ENCODE results near the gene CCR8.

Gene CCR8

DNA sequence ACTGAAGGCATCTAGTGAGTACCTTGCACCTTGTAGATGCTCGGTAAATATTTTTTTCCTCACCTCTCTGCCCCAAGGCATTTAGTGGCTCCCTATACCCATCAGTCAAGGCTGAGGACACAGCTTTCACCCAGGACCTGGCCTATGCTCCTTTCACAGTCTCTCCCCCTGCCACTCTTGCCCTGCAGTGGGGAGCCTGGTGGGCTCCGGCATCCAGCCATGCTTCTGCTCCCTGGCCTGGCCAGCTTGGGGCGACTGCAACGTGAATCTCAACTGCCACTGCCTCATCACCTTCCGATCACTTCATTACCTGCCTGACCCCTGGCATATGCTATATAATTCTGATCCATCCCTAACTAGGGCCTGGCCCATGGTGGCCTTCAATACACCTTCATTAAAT lies 48.9 kb upstream of the CCR8 start:
- Histone ChIP-seq H3K9me3 (ENCODE audit: control insufficient read depth, insufficient read depth, low read depth, low read length) (no peaks in the 10 kb centered on the region), H3K36me3 (ENCODE audit: control insufficient read depth in 2 of 2, insufficient read depth in 1 of 2, low read length in 2 of 2) (no peaks in the 10 kb centered on the region), H3K4me3 (ENCODE audit: low read depth, low read length) (no peak overlapping the region), H3K4me1 (ENCODE audit: control insufficient read depth, insufficient read depth, low read length) (no peaks in the 10 kb centered on the region), H3K27ac (ENCODE audit: extremely low read depth, low read depth, low read length) (no peak overlapping the region)
- TF ChIP-seq ZNF629 (tag by site-specific recombination; IDR thresholded peaks at IDR 0.05) (no peak), ZNF555 (tag by site-specific recombination; conservative IDR thresholded peaks at IDR 0.05) (no peak)
- TF ChIP-seq, protein P1, sequence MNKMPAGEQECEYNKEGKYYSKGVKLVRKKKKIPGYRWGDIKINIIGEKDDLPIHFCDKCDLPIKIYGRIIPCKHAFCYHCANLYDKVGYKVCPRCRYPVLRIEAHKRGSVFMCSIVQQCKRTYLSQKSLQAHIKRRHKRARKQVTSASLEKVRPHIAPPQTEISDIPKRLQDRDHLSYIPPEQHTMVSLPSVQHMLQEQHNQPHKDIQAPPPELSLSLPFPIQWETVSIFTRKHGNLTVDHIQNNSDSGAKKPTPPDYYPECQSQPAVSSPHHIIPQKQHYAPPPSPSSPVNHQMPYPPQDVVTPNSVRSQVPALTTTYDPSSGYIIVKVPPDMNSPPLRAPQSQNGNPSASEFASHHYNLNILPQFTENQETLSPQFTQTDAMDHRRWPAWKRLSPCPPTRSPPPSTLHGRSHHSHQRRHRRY (tag by site-specific recombination; IDR thresholded peaks at IDR 0.05) = no peak
- ChIA-PET POLR2A (no interaction called here), CTCF (interaction anchor here (0.7 to 8.3 kb wide), 2 partner anchors 9 to 288 kb away, joined by 3 to 69 read pairs; no protein-coding TSS in a partner anchor)

DNA sequence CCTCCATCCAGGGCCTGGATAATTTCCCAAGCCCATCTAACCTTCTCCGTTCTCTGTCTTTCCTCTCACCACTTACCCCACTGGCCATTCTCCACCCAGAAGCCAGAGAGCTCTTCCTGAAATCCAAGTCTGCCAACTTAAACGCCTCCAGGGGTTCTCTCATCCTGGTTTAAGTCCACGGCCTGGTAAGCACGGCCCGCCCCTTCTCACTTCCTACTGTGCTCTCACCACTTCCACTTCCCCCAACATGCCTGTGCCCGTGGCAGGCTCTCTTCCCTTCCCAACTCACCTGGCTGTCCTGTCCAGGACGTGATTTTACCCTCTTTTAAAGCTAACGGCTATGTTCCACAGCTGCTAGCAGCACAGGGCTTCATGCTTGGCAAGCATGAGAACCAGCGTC lies 48.0 kb upstream of the CCR8 start:
- ChIA-PET POLR2A (no interaction called here), CTCF (interaction anchor here (1.0 to 8.3 kb wide), 3 partner anchors 8 to 155 kb away, joined by 3 to 69 read pairs (median 4); no protein-coding TSS in a partner anchor)
- H3K4me1 ChIP-seq (ENCODE audit: control insufficient read depth, insufficient read depth, low read length) = no peaks in the 10 kb centered on the region
- H3K9me3 ChIP-seq (ENCODE audit: control insufficient read depth, insufficient read depth, low read depth, low read length) = no peaks in the 10 kb centered on the region
- no peak overlapping the region for H3K27ac ChIP-seq (ENCODE audit: extremely low read depth, low read depth, low read length)
- no peaks in the 10 kb centered on the region for H3K36me3 ChIP-seq (ENCODE audit: control insufficient read depth in 2 of 2, insufficient read depth in 1 of 2, low read length in 2 of 2)
- H3K4me3 ChIP-seq (ENCODE audit: low read depth, low read length) = no peak overlapping the region
- TF ChIP-seq, protein P2, sequence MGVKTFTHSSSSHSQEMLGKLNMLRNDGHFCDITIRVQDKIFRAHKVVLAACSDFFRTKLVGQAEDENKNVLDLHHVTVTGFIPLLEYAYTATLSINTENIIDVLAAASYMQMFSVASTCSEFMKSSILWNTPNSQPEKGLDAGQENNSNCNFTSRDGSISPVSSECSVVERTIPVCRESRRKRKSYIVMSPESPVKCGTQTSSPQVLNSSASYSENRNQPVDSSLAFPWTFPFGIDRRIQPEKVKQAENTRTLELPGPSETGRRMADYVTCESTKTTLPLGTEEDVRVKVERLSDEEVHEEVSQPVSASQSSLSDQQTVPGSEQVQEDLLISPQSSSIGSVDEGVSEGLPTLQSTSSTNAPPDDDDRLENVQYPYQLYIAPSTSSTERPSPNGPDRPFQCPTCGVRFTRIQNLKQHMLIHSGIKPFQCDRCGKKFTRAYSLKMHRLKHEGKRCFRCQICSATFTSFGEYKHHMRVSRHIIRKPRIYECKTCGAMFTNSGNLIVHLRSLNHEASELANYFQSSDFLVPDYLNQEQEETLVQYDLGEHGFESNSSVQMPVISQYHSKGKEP (tag by site-specific recombination; IDR thresholded peaks at IDR 0.05) = no peak
- TF ChIP-seq ZNF112 (tag by site-specific recombination; IDR thresholded peaks at IDR 0.05) (no peak), ZNF140 (tag by site-specific recombination; IDR thresholded peaks at IDR 0.05) (no peak)

DNA sequence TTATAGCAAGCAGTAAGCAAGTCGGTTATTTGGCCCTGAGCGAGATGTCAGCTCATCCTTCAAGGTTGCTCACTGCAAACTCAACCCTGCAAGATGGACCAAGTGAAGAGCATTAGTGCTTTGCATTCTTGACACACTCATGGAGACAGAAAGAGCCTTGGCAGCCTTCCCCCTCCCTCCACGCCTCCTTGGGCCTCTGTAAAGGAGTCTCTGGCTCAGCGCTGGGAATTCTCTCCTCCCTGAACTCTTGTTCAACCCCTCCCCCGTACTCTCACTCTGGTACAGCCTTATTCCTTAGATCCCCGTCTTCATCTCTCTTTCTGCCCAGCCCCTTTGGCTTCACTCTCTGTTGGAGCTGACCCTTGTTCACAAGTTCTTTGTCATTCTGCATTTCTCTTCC lies 47.5 kb upstream of the CCR8 start:
- Histone ChIP-seq H3K4me1 (ENCODE audit: control insufficient read depth, insufficient read depth, low read length) (no peaks in the 10 kb centered on the region), H3K9me3 (ENCODE audit: control insufficient read depth, insufficient read depth, low read depth, low read length) (no peaks in the 10 kb centered on the region), H3K27ac (ENCODE audit: extremely low read depth, low read depth, low read length) (no peak overlapping the region), H3K4me3 (ENCODE audit: low read depth, low read length) (no peak overlapping the region), H3K36me3 (ENCODE audit: control insufficient read depth in 2 of 2, insufficient read depth in 1 of 2, low read length in 2 of 2) (no peaks in the 10 kb centered on the region)
- ChIA-PET CTCF (interaction anchor here (1.0 to 8.3 kb wide), 4 partner anchors 8 to 155 kb away, joined by 3 to 69 read pairs (median 4); no protein-coding TSS in a partner anchor), POLR2A (no interaction called here)
- TF ChIP-seq OVOL3 (tag by site-specific recombination; IDR thresholded peaks at IDR 0.05) = no peak
- TF ChIP-seq ZNF416 (tag by site-specific recombination; IDR thresholded peaks at IDR 0.05) = no peak
- no peak for TF ChIP-seq ZNF221 (tag by site-specific recombination; IDR thresholded peaks at IDR 0.05; ENCODE audit: borderline replicate concordance)
- no peak for TF ChIP-seq ZNF514 (tag by site-specific recombination; IDR thresholded peaks at IDR 0.05)
- TF ChIP-seq GLI2 (tag by site-specific recombination; IDR thresholded peaks at IDR 0.05; ENCODE audit: borderline replicate concordance, low read depth) = no peak
- TF ChIP-seq YY2 (tag by site-specific recombination; IDR thresholded peaks at IDR 0.05) = no peak
- TF ChIP-seq, protein P3, sequence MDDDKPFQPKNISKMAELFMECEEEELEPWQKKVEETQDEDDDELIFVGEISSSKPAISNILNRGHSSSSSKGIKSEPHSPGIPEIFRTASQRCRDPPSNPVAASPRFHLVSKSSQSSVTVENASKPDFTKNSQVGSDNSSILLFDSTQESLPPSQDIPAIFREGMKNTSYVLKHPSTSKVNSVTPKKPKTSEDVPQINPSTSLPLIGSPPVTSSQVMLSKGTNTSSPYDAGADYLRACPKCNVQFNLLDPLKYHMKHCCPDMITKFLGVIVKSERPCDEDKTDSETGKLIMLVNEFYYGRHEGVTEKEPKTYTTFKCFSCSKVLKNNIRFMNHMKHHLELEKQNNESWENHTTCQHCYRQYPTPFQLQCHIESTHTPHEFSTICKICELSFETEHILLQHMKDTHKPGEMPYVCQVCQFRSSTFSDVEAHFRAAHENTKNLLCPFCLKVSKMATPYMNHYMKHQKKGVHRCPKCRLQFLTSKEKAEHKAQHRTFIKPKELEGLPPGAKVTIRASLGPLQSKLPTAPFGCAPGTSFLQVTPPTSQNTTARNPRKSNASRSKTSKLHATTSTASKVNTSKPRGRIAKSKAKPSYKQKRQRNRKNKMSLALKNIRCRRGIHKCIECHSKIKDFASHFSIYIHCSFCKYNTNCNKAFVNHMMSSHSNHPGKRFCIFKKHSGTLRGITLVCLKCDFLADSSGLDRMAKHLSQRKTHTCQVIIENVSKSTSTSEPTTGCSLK (tag by site-specific recombination; IDR thresholded peaks at IDR 0.05) = no peak
- TF ChIP-seq KLF1 (tag by site-specific recombination; IDR thresholded peaks at IDR 0.05) = no peak
- TF ChIP-seq OSR2 (tag by site-specific recombination; IDR thresholded peaks at IDR 0.05) = no peak
- TF ChIP-seq ZNF571 (tag by site-specific recombination; IDR thresholded peaks at IDR 0.05) = no peak
- no peak for TF ChIP-seq ZNF302 (tag by site-specific recombination; IDR thresholded peaks at IDR 0.05; ENCODE audit: low read depth)
- no peak for TF ChIP-seq ZNF521 (tag by site-specific recombination; IDR thresholded peaks at IDR 0.05)

Data from HEK293 (cell line).